Kidney epithelial cell (primary cell): ENCODE measurements around the gene SKAP1. TPM values are rescaled to one million over a fixed set of nuclear protein-coding genes. Genes with fewer than 3 reads are reported as not detected.
A peak's percentile ranks its signal among the peaks of the same experiment; 100 is the strongest.

Experiments used
- DNase-seq: peaks from one replicate; pipeline ENCODE4 v3.0.0-alpha.2; 2010; ENCODE audit warnings: low read depth
- H3K27me3 ChIP-seq: 2 replicates; pipeline ENCODE4 v1.6.0; 2011; ENCODE audit warnings: low read length; ENCODE audit not compliant: control insufficient read depth, insufficient read depth
- H3K36me3 ChIP-seq: 2 replicates; pipeline ENCODE4 v1.5.1; 2011; ENCODE audit warnings: low read length; ENCODE audit not compliant: control insufficient read depth, insufficient read depth
- H3K4me3 ChIP-seq: 2 replicates; pipeline ENCODE4 v1.5.1; 2011; ENCODE audit warnings: low read depth, mild to moderate bottlenecking, control low read depth, low read length
- CTCF ChIP-seq: IDR thresholded peaks from 2 replicates; pipeline ENCODE4 v1.5.1; 2011; ENCODE audit warnings: mild to moderate bottlenecking, moderate library complexity, low read length, control low read depth, inconsistent platforms; ENCODE audit not compliant: insufficient read depth, poor library complexity, severe bottlenecking
- total RNA-seq: library from RNA; depleted of rRNA; stranded (reverse); fragments of >200 nt; gene quantifications from 2 replicates; pipeline ENCODE4 v1.2.3, GENCODE V29; 2015

Gene SKAP1
- total RNA-seq, 1 donor from 2014 or later = 5.6 TPM

DNA sequence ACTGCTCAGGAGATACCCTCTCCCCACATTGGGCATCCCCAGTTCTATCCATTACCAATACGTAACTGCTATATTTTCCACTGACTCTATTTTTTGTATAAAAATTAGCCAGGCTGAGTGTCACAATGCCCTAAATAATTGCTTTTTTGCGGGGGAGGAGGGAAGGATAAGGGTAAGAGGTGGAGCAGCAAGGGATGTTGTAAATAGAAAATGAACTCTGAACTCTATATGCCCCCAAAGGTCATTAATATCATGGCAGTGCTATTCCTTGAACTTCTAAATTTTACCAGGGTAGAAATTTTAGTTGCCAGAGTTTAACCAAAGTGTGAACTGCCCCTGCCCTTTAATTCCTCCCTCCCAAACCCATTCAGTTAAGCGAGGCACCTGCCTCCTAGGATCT lies 118.7 kb downstream of the SKAP1 start:
- H3K27me3 ChIP-seq = no peaks in the 10 kb centered on the region
- H3K36me3 ChIP-seq = no peaks in the 10 kb centered on the region
- TF ChIP-seq CTCF = no peak
- H3K4me3 ChIP-seq = no peak overlapping the region
- no peak for DNase-seq

DNA sequence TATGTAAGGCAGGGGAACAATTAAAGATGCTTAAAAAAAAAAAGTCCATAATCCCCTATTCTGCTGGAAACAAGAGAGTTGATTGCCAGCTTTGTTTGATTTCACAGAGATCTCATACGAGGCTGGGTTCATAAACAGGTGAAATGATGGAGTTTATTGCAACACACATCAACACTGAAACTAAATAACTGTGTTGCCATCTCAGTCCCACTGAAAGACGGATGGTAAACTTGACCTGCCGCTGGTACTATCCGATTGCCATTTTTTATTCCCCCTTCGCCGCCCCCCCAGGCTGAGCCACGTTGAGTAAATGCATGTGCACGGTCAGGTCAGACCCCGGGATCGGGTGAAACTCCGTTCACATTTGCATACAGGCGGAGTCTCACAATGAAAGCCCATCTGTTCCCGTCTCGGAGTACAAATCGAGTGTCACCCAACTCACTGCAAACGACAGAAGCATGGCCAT lies 119.2 kb downstream of the SKAP1 start:
- Histone ChIP-seq H3K4me3 (peak overlapping the region; percentile 29), H3K36me3 (no peaks in the 10 kb centered on the region), H3K27me3 (no peaks in the 10 kb centered on the region)
- no peak for TF ChIP-seq CTCF
- DNase-seq = no peak

DNA sequence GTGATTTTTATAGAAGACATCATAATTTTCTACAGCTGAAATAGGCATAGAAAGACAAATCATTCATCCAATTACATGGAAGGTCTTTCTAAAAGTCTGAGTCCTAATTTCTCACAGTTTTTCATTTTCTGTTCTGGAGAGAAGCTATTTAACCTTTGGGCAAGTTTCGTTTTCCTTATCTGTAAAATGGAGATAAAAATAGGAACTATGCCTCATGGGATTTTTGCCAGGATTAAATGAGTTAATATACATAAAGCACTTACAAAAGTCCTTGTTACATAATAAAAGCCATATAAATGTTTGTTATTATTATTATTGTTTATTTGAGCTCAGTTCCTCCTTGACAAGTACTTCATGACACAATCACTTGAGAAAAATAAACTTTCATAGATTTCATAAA lies 121.4 kb downstream of the SKAP1 start:
- no peaks in the 10 kb centered on the region for H3K27me3 ChIP-seq
- no peak for TF ChIP-seq CTCF
- H3K36me3 ChIP-seq = no peaks in the 10 kb centered on the region
- no peak for DNase-seq
- no peak overlapping the region for H3K4me3 ChIP-seq

- TF ChIP-seq CTCF = peak; percentile 96
- DNase-seq = peak; percentile 37
- H3K36me3 ChIP-seq = no peaks in the 10 kb centered on the region
- no peak overlapping the region for H3K4me3 ChIP-seq
- no peaks in the 10 kb centered on the region for H3K27me3 ChIP-seq
Measured at GRCh38 chr17:48307814-48308411, 122.1 kb downstream of the SKAP1 start.

DNA sequence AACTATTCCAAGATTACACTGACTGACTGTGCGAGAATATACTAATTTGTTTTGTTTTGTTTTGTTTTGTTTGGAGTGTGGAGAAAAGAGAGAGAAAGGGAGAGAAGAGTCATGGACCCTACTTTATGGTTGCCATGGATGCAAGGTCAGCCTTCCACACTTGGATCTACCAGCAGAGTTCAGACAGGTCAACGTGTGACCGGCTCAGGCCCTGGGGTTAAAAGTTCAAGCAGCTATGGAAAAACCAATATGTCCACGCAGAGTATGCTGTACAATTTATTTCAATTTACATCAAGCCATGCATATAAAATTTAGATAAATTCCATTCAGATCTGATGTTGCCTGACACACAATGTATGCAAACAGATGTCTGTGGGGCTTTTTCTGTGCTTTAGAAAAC lies 122.8 kb downstream of the SKAP1 start:
- no peak for DNase-seq
- no peak for TF ChIP-seq CTCF
- Histone ChIP-seq H3K27me3 (no peaks in the 10 kb centered on the region), H3K4me3 (no peak overlapping the region), H3K36me3 (no peaks in the 10 kb centered on the region)

GRCh38 chr17:48301002-48301401 lies 129.0 kb downstream of the SKAP1 start:
- no peaks in the 10 kb centered on the region for H3K27me3 ChIP-seq
- TF ChIP-seq CTCF = no peak
- no peaks in the 10 kb centered on the region for H3K36me3 ChIP-seq

More at GRCh38 chr17:48301002-48301401, 129.0 kb downstream of the SKAP1 start:
- H3K4me3 ChIP-seq = no peak overlapping the region
- no peak for DNase-seq
